GM10248 (cell line): ENCODE data around the gene HECTD2.

Source experiments
- CTCF ChIA-PET: fragments of 300-600 bp; sonication (Branson Sonifier 250); formaldehyde crosslinking; extraction: SDS; loops from one replicate; lab custom pipeline; 2021; ENCODE audit warnings: antibody characterized with exemption; lab: Yijun Ruan, JAX
- POLR2A ChIA-PET: fragments of 350-650 bp; sonication (Branson Sonifier 250); formaldehyde crosslinking; extraction: SDS; loops from one replicate; lab custom pipeline; 2020; ENCODE audit warnings: antibody characterized with exemption; lab: Yijun Ruan, JAX
- DNase-seq: peaks from one replicate; pipeline ENCODE4 v3.0.0; 2012; ENCODE audit errors: extremely low spot score
- CTCF ChIP-seq: IDR thresholded peaks from 2 replicates; pipeline ENCODE4 v1.5.1; 2012; ENCODE audit warnings: mild to moderate bottlenecking, low read depth; ENCODE audit errors: extremely low read depth, missing control alignments, control extremely low read depth

The HECTD2 gene

DNA sequence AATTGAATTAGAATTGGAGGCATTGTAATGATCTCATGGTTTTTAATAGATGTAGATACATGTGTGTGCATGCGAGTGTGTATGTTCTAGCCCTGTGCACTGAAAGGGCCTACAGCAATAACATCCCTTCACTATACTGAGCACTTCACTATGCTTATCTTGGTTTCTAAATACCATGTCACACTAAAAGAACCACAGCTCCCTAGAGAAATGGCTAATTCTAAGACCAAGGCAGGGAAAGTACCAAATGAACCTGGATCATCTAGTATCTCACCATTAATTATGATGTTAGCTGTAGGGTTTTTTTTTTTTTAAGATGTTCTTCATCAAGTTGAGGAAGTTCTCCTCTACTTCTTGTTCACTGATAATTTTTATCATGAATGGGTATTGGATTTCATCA, 55.1 kb downstream of the HECTD2 start:
- POLR2A ChIA-PET: no interaction called here
- CTCF ChIA-PET: no interaction called here
- no peak for DNase-seq
- TF ChIP-seq CTCF: no peak

GRCh38 chr10:91467114-91467513, 57.0 kb downstream of the HECTD2 start:
- POLR2A ChIA-PET: no interaction called here
- no peak for TF ChIP-seq CTCF
- DNase-seq: no peak
- CTCF ChIA-PET: no interaction called here

GRCh38 chr10:91471602-91472001, 61.5 kb downstream of the HECTD2 start:
- ChIA-PET CTCF (no interaction called here), POLR2A (no interaction called here)
- DNase-seq: no peak
- no peak for TF ChIP-seq CTCF

GRCh38 chr10:91472911-91473310, 62.8 kb downstream of the HECTD2 start:
- TF ChIP-seq CTCF: no peak
- ChIA-PET POLR2A (no interaction called here), CTCF (no interaction called here)
- no peak for DNase-seq

DNA sequence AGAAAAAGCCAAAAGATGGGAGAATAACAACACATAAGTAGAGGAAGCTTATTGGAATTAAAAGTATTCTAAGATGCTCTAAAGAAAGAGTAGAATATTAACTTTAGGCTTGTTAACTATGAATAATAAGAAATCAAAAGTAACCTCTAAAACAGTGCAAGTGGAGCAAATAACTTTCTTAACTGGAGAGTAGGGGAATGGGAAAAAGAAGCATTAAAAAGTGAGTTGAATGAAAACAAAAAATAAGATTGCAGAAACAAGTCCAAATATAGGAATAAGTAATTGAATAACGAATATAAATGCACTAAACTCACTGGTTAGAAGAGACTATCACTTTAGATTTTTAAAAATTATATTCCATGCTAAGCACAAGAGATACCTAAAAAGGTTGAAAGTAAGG, 63.9 kb downstream of the HECTD2 start:
- DNase-seq: no peak
- POLR2A ChIA-PET: no interaction called here
- no peak for TF ChIP-seq CTCF
- CTCF ChIA-PET: no interaction called here

DNA sequence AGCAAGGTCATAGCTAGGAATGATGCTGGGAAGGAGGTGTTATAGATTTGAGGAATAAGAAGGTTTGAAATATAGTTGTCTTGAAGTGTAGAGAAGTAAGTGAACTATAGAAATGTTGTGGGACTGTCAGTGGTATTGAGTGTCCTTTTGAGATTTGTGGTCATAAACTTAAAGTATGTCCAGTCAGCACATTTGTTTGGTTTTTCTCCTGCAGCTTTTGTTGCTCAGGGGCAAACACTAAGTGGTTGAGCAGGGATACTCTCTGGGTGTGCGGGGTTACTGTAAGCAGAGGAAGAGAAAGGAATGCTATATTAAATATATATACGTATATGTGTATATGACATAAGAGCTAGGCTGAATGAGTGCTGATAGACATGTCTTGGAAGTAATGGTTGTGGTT, 67.1 kb downstream of the HECTD2 start:
- TF ChIP-seq CTCF: no peak
- CTCF ChIA-PET: interaction anchor here (1.8 kb wide), 1 partner anchor 566 kb away, joined by 4 read pairs; no protein-coding TSS in a partner anchor
- DNase-seq: no peak
- POLR2A ChIA-PET: no interaction called here

GRCh38 chr10:91479583-91479982, 69.4 kb downstream of the HECTD2 start:
- no peak for TF ChIP-seq CTCF
- DNase-seq: no peak
- POLR2A ChIA-PET: no interaction called here
- CTCF ChIA-PET: interaction anchor here (0.8 to 1.3 kb wide), 2 partner anchors 11 to 18 kb away, joined by 3 to 5 read pairs; no protein-coding TSS in a partner anchor
